Loucy (cell line): ENCODE data around the gene CCDC107.

Experiments
- H2AFZ ChIP-seq: fragments of 200-600 bp; sonication (generic); 2 replicates; pipeline ENCODE4 v1.6.0; 2016; ENCODE audit warnings: antibody characterized with exemption, mild to moderate bottlenecking, low read length, moderate library complexity
- H3F3A ChIP-seq: fragments of 200-600 bp; 2 replicates; pipeline ENCODE4 v1.6.0; 2016; ENCODE audit warnings: antibody characterized with exemption, low read depth, mild to moderate bottlenecking
- H3K27me3 ChIP-seq: fragments of 200-600 bp; sonication (generic); 2 replicates; pipeline ENCODE4 v1.6.1; 2014; ENCODE audit warnings: low read length, mild to moderate bottlenecking; ENCODE audit not compliant: insufficient read depth, poor library complexity, severe bottlenecking
- H3K36me3 ChIP-seq: fragments of 200-600 bp; sonication (generic); 2 replicates; pipeline ENCODE4 v1.6.1; 2016; ENCODE audit warnings: low read length; ENCODE audit not compliant: insufficient read depth
- H3K4me1 ChIP-seq: fragments of 200-600 bp; sonication (generic); 2 replicates; pipeline ENCODE4 v1.5.1; 2014; ENCODE audit warnings: low read length, mild to moderate bottlenecking; ENCODE audit not compliant: insufficient read depth, poor library complexity, severe bottlenecking
- H3K4me2 ChIP-seq: fragments of 200-600 bp; sonication (generic); 2 replicates; pipeline ENCODE4 v1.6.0; 2014; ENCODE audit warnings: antibody characterized with exemption, low read length, low read depth, mild to moderate bottlenecking; ENCODE audit not compliant: poor library complexity, severe bottlenecking
- H3K4me3 ChIP-seq: fragments of 200-600 bp; sonication (generic); 2 replicates; pipeline ENCODE4 v1.5.1; 2014; ENCODE audit warnings: low read length, mild to moderate bottlenecking, mixed read lengths; ENCODE audit not compliant: poor library complexity, severe bottlenecking
- H3K79me2 ChIP-seq: fragments of 200-600 bp; sonication (generic); 2 replicates; pipeline ENCODE4 v1.6.1; 2014; ENCODE audit warnings: low read length; ENCODE audit not compliant: insufficient read depth
- H3K9ac ChIP-seq: fragments of 200-600 bp; sonication (generic); 2 replicates; pipeline ENCODE4 v1.6.0; 2014; ENCODE audit warnings: mild to moderate bottlenecking, low read depth, low read length, moderate library complexity; ENCODE audit not compliant: poor library complexity, severe bottlenecking
- H3K9me2 ChIP-seq: fragments of 200-600 bp; sonication (generic); replicated peaks from 2 replicates; pipeline ENCODE4 v1.6.1; 2016; ENCODE audit warnings: low read depth, low read length, mixed read lengths
- H3K9me3 ChIP-seq: fragments of 200-600 bp; sonication (generic); 2 replicates; pipeline ENCODE4 v1.6.1; 2014; ENCODE audit warnings: mild to moderate bottlenecking, antibody characterized with exemption, low read length, low read depth; ENCODE audit not compliant: insufficient read depth
- H4K20me1 ChIP-seq: fragments of 200-600 bp; sonication (generic); 2 replicates; pipeline ENCODE4 v1.6.0; 2014; ENCODE audit warnings: antibody characterized with exemption, low read length, mild to moderate bottlenecking; ENCODE audit not compliant: insufficient read depth, poor library complexity, severe bottlenecking
- CTCF ChIP-seq: fragments of 200-600 bp; sonication (generic); conservative IDR thresholded peaks from 2 replicates; pipeline ENCODE4 v1.5.1; 2014; ENCODE audit warnings: mild to moderate bottlenecking, antibody characterized with exemption, low read length
- EZH2phosphoT487 ChIP-seq: fragments of 200-600 bp; IDR thresholded peaks from 2 replicates; pipeline ENCODE4 v1.6.1; 2018; ENCODE audit warnings: antibody characterized with exemption, mild to moderate bottlenecking, moderate library complexity, borderline replicate concordance

Gene CCDC107

DNA sequence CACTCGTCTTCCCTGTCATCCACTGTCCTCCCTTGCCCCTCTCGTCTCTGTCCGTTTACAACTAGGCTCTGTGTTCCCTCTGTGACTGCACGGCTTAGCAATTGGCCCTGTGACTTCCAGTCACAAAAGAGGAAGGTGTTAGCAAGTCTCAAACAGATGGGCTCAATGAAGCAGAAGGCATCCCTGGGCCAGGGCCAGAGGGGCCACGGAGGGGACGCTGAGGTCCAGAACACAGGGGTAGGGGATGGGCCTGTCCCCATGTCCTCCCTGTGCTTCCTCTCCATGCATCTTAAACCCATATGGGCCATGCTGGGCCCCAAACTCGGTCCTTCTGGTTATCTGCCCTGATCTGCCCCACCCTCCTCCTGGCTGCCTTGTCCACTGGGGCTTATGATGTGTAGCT, 39.8 kb upstream of the CCDC107 start, which contains the start of gene CD72:
TSS of gene CD72 (minus strand) at position 89 of the 403 bp plus-strand sequence. CDS start 110 bp downstream, outside the sequence.
- peaks cover 11% of the 10 kb centered on the region for H3F3A ChIP-seq
- peak within 1 kb of the TSS; percentile 74 for H3K4me3 ChIP-seq
- no peaks in the 10 kb centered on the region for H3K27me3 ChIP-seq
- no peaks in the 10 kb centered on the region for H3K9me2 ChIP-seq
- peak within 1 kb of the TSS; percentile 99 for H3K4me2 ChIP-seq
- no peaks in the 10 kb centered on the region for H3K9me3 ChIP-seq
- no peaks in the 10 kb centered on the region for H4K20me1 ChIP-seq
- peak within 1 kb of the TSS; percentile 89 for H3K9ac ChIP-seq
- peaks cover 61% of the 10 kb centered on the region for H3K4me1 ChIP-seq
- H2AFZ ChIP-seq = 0 out of 2 replicates have a peak within 1 kb of the TSS, but pooled peaks have one; percentile 11
- H3K36me3 ChIP-seq = no peaks in the 10 kb centered on the region
- no peak for TF ChIP-seq CTCF
- TF ChIP-seq EZH2phosphoT487 = no peak
- peaks cover 31% of the 10 kb centered on the region; the same call in 1 of the 2 replicates for H3K79me2 ChIP-seq

GRCh38 chr9:35618854-35619799, 39.0 kb upstream of the CCDC107 start:
- Histone ChIP-seq H3K79me2 (peaks cover 31% of the 10 kb centered on the region; the same call in 1 of the 2 replicates), H3K9ac (peak overlapping the region; percentile 89), H3K4me2 (peak overlapping the region; percentile 99), H3K9me2 (no peaks in the 10 kb centered on the region), H3K4me3 (peak overlapping the region; percentile 74), H3K36me3 (no peaks in the 10 kb centered on the region), H3K27me3 (no peaks in the 10 kb centered on the region), H2AFZ (peak overlapping the region; percentile 40), H3K4me1 (peaks cover 61% of the 10 kb centered on the region), H4K20me1 (no peaks in the 10 kb centered on the region), H3F3A (peaks cover 11% of the 10 kb centered on the region), H3K9me3 (no peaks in the 10 kb centered on the region)
- no peak for TF ChIP-seq CTCF
- TF ChIP-seq EZH2phosphoT487 = no peak

- H3K36me3 ChIP-seq = no peaks in the 10 kb centered on the region
- H3K9me2 ChIP-seq = no peaks in the 10 kb centered on the region
- H3K9me3 ChIP-seq = no peaks in the 10 kb centered on the region
- H3K4me3 ChIP-seq = peak overlapping the region; percentile 74
- peaks cover 11% of the 10 kb centered on the region for H3F3A ChIP-seq
- no peak for TF ChIP-seq CTCF
- no peak for TF ChIP-seq EZH2phosphoT487
- H3K4me2 ChIP-seq = peak overlapping the region; percentile 99
- H3K27me3 ChIP-seq = no peaks in the 10 kb centered on the region
- peak overlapping the region; percentile 40 for H2AFZ ChIP-seq
- H3K4me1 ChIP-seq = peaks cover 61% of the 10 kb centered on the region
- H3K79me2 ChIP-seq = peaks cover 31% of the 10 kb centered on the region; the same call in 1 of the 2 replicates
- no peaks in the 10 kb centered on the region for H4K20me1 ChIP-seq
- H3K9ac ChIP-seq = peak overlapping the region; percentile 89
Observed at GRCh38 chr9:35619800-35620158, 38.3 kb upstream of the CCDC107 start.
